Measurements from ENCODE around the gene HOXA6.

Gene HOXA6

GRCh38 chr7:27172823-27173510 is 25.4 kb upstream of the HOXA6 start:
- no peak for DNase-seq (ENCODE audit: low read depth)

GRCh38 chr7:27172315-27172774 is 24.8 kb upstream of the HOXA6 start:
- no peak for DNase-seq (ENCODE audit: low read depth)

GRCh38 chr7:27171637-27172314 is 24.2 kb upstream of the HOXA6 start:
- DNase-seq (ENCODE audit: low read depth), result no peak

DNA sequence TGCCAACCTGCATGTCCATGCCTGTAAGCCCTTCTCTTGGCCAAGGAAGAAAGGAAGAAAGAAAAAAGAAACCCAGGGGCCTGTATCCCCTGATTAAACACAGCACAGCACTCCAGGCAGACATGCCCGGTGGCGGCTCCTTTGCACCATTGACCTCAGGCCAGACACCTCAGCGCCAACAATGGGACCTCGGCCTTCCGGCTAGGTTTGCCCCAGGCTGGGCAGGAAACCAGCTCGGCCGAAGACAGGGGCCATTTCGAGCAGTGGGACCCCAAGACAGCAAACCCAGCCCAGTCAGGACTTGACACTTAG is 23.7 kb upstream of the HOXA6 start:
- no peak for DNase-seq (ENCODE audit: low read depth)

GRCh38 chr7:27170426-27171324 is 23.1 kb upstream of the HOXA6 start:
- no peak for DNase-seq (ENCODE audit: low read depth)

GRCh38 chr7:27169658-27170425 is 22.3 kb upstream of the HOXA6 start:
- no peak for DNase-seq (ENCODE audit: low read depth)

DNA sequence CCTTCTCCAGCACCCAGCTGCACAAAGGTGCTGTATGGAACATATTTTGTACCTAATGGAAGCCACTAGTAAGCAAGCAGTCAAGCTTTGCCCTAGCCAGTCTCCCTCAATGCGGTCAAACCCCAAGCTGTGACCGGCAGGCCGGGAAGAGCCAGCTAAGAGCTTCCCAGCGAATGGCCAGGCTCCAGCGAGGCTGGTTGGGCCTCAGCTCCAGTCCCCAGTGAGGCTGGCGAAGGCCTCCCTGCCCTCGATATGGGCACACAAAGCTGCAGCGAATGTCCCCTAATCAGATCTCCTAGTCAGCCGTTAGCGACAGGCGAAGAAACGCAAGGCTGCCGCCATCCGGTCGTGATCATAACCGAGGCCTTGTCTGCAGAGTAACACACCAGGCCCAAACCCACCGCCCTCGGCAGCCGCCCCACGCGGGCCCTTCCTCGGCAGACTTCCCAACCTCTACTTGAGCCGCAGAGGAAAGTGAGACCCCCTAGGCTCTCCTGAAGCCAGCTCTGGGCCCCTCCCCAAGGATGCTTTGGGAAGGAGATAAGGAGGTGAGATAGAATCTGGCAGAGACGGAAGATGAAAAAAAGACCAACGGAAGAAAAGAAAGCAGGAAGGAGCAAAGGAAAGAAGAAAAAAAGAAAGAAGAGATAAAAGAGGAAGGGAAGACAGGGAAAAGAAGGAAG is 20.8 kb upstream of the HOXA6 start:
- DNase-seq (ENCODE audit: low read depth), result no peak

- no peak for DNase-seq (ENCODE audit: low read depth)
These were observed 20.3 kb upstream of the HOXA6 start for GRCh38 chr7:27167916-27168264.

DNA sequence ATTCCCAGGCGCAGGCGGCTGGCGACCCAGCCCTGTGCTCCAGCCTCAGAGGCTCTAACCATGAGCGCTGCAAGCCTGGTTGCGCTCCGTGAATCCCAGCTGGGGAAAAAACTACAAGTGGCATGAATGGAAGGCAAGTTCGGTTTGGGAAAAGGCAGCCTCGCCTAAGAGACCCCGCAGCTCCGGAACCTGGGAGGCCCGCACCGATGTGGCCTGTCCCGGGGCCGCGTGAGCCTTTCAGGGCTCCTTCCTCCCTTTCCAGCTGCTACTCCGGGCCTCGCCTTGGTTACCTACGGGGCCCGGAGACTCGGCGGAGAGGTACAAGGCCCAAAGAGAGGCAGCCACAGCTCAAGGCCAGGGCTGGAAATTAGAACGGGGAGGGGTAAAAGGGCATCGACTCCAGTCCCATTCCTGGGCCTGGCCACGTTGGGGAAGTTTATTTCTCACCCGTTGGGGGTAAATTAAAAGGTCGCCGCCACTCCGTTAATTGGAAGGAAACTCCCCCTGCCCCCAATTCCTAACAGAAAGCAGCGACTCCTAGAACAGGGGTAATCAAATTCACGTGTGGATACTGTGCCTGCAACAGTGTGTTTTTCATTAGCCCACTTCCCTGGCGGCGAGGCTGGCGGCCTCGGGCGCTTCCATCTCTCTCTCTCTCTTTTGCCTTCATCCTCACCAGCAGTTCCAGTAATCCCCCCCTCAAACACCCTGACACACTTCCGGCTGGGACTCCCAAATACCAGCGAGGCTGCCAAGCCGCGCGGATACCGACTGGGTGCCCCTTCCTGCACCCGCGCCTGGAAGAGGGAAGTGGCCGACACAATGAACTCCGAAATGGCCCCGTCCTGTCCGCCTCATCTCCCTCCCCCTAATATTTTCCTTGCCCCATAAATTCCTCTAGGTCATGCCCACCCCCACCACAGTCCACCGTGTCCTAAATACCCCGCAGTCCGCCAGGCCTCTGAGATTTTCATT is 19.2 kb upstream of the HOXA6 start:
- DNase-seq (ENCODE audit: low read depth), result no peak

- DNase-seq (ENCODE audit: low read depth), result no peak
These were observed 18.5 kb upstream of the HOXA6 start for GRCh38 chr7:27165996-27166530.

GRCh38 chr7:27165089-27165995 is 17.8 kb upstream of the HOXA6 start, which contains the start of gene HOXA9:
Gene HOXA9 (minus strand): TSS chr7:27165537. CDS start chr7:27165457, 80 bp downstream.
- no peak for DNase-seq (ENCODE audit: low read depth)

GRCh38 chr7:27164367-27165088 is 17.0 kb upstream of the HOXA6 start:
- DNase-seq (ENCODE audit: low read depth), result no peak

- no peak for DNase-seq (ENCODE audit: low read depth)
These were observed 16.4 kb upstream of the HOXA6 start for GRCh38 chr7:27164045-27164366.

GRCh38 chr7:27163288-27164044 is 15.9 kb upstream of the HOXA6 start:
- DNase-seq (ENCODE audit: low read depth), result no peak

DNA sequence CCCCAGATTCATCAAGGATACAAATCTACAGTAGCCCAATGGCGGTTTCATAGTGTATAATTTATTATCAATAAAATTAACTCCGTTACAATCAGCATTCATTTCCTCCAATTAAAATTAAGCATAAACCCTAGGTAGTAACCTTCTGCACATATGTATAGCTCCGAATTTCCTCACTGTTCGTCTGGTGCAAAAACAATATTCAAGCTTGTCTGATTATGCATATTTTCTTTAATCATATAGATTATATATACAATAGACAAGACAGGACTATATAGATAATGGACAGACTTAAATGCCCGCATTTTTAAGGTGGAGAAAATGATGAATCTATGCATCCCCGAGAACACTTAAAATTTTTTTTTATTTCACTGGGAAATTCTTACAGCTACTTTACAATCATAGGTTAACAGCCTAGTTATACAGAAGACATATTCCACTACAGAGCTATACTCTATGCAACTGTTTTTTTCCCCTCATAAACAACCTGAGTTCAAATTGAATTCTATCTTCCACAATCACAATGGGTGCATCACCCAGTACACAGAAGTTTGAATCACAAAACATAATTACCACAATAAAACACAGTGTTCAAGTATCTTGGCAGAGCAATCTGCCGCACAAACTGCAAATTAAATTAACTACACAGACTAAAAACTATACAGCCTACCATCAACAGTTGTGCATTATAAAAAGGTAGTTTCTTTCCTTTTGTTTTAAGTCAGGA is 15.2 kb upstream of the HOXA6 start:
- no peak for DNase-seq (ENCODE audit: low read depth)

GRCh38 chr7:27161721-27162560 is 14.4 kb upstream of the HOXA6 start:
- no peak for DNase-seq (ENCODE audit: low read depth)

Data from CMK (cell line).